HUES48 (cell line): ENCODE measurements around the gene HELZ.

ENCODE experiments used
- H3K27ac ChIP-seq: one replicate; pipeline ENCODE4 v1.7.0; 2013; ENCODE audit warnings: low read depth, low read length, inconsistent platforms
- H3K27me3 ChIP-seq: 2 replicates; pipeline ENCODE4 v1.6.1; 2013; ENCODE audit warnings: mild to moderate bottlenecking, low read length; ENCODE audit not compliant: control insufficient read depth, insufficient read depth
- H3K36me3 ChIP-seq: 2 replicates; pipeline ENCODE4 v1.6.1; 2013; ENCODE audit warnings: low read length; ENCODE audit not compliant: control insufficient read depth, insufficient read depth
- H3K4me1 ChIP-seq: 2 replicates; pipeline ENCODE4 v1.6.1; 2013; ENCODE audit warnings: mild to moderate bottlenecking, low read length; ENCODE audit not compliant: control insufficient read depth, insufficient read depth
- H3K4me3 ChIP-seq: 2 replicates; pipeline ENCODE4 v1.5.1; 2013; ENCODE audit warnings: mild to moderate bottlenecking, low read depth, low read length
- H3K9ac ChIP-seq: 2 replicates; pipeline ENCODE4 v1.6.1; 2013; ENCODE audit warnings: mild to moderate bottlenecking, low read depth, low read length, moderate library complexity
- H3K9me3 ChIP-seq: 2 replicates; pipeline ENCODE4 v1.6.1; 2013; ENCODE audit warnings: low read length; ENCODE audit not compliant: control insufficient read depth, insufficient read depth

The HELZ gene

DNA sequence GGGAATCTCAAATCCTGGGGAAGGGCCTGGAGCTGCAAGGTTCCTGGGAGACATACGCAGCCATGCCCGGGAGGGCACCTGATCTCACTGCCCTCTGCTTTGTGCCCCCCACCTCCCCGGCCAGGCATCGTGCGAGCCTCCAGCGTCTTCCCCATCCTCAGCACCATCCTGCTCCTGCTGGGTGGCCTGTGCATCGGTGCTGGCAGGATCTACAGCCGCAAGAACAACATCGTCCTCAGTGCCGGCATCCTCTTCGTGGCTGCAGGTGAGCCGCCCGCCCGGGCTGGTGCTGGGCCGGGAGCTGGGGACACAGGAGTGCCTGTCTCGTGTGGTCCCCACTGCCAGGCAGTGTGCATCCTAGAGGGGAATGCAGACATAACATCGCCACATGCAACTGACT is 220.3 kb downstream of the HELZ start:
- Histone ChIP-seq H3K27ac (no peak overlapping the region), H3K27me3 (no peaks in the 10 kb centered on the region), H3K36me3 (no peaks in the 10 kb centered on the region), H3K9ac (no peak overlapping the region), H3K9me3 (no peaks in the 10 kb centered on the region), H3K4me3 (no peak overlapping the region), H3K4me1 (no peaks in the 10 kb centered on the region)

DNA sequence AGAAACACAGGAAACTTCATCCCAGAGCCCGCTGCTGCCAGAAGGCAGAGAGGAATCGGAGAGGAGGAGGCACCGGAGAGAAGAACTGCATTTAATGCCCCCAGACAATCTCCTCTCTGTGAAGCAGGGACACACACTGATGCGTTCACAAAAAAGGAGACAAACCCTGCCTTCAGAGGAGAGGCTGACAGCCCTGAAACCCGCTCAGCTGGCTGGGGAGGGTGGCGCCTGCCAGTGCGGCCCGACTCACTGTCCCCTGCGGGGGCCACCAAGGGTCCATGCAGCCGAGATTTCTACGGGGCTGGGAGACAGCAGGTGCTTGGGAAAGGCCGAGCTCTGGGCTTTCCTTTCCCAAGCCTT is 222.6 kb downstream of the HELZ start:
- Histone ChIP-seq H3K27ac (no peak overlapping the region), H3K9ac (no peak overlapping the region), H3K9me3 (no peaks in the 10 kb centered on the region), H3K4me3 (no peak overlapping the region), H3K27me3 (no peaks in the 10 kb centered on the region), H3K4me1 (no peaks in the 10 kb centered on the region), H3K36me3 (no peaks in the 10 kb centered on the region)

DNA sequence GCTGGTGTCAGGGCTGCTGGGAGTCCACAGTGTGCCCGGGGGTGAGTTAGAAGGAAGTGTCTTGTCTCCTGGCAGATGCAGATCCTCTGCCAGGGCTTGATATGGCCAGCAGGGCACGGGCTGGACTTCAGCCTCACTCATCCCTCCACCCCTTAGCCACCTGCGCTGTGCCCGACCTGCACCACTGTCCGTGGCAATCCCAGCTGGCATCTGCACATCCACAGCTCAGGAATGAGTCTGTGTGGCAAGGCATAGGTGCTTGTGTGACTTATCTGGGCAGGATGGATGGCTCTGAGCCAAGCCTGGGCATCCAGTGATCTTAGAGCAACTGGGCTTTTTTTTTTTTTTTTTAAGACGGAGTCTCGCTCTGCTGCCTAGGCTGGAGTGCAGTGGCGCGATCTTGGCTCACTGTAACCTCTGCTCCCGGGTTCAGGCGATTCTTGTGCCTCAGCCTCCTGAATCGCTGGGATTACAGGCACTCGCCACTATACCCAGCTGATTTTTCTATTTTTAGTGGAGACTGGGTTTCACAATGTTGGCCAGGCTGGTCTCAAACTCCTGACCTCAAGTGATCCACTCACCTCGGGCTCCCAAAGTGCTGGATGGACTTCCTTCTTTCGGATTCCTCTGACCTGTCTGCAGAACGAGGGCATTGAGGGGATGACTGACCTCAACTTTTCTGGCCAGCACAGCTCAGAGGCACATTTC is 223.1 kb downstream of the HELZ start:
- no peak overlapping the region for H3K27ac ChIP-seq
- H3K4me1 ChIP-seq, result no peaks in the 10 kb centered on the region

DNA sequence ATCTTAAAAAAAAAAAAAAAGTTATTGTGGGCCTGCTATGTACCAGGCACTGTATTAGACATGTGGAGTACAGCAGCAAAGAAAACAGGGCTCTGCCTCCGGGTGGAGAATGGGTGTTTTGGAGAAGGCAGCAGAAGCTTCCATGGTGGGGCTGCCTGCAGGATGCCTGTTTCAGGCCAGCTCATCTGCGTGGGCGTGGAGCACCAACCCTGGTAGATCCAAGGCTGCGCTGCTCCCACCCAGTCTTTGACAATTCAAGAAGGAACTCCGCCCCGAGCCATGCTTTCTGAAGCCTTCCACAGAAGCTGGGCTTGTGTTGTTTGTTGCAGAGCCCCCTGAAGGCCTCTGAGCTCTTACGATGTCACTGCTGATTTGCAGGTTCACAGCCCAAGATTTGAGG is 223.8 kb downstream of the HELZ start:
- no peak overlapping the region for H3K4me3 ChIP-seq
- no peak overlapping the region for H3K9ac ChIP-seq
- no peaks in the 10 kb centered on the region for H3K4me1 ChIP-seq
- H3K27me3 ChIP-seq, result no peaks in the 10 kb centered on the region
- no peaks in the 10 kb centered on the region for H3K36me3 ChIP-seq
- no peak overlapping the region for H3K27ac ChIP-seq
- H3K9me3 ChIP-seq, result no peaks in the 10 kb centered on the region

More for the DNA sequence above, 223.1 kb downstream of the HELZ start:
- H3K27me3 ChIP-seq, result no peaks in the 10 kb centered on the region
- H3K9me3 ChIP-seq, result no peaks in the 10 kb centered on the region
- H3K36me3 ChIP-seq, result no peaks in the 10 kb centered on the region
- H3K4me3 ChIP-seq, result no peak overlapping the region
- no peak overlapping the region for H3K9ac ChIP-seq
